T-helper 9 cell (primary cell): ENCODE results near the gene SMARCAL1.

Experiments
- DNase-seq: peaks from one replicate; pipeline ENCODE4 v3.0.0-alpha.2; 2020

Gene SMARCAL1

DNA sequence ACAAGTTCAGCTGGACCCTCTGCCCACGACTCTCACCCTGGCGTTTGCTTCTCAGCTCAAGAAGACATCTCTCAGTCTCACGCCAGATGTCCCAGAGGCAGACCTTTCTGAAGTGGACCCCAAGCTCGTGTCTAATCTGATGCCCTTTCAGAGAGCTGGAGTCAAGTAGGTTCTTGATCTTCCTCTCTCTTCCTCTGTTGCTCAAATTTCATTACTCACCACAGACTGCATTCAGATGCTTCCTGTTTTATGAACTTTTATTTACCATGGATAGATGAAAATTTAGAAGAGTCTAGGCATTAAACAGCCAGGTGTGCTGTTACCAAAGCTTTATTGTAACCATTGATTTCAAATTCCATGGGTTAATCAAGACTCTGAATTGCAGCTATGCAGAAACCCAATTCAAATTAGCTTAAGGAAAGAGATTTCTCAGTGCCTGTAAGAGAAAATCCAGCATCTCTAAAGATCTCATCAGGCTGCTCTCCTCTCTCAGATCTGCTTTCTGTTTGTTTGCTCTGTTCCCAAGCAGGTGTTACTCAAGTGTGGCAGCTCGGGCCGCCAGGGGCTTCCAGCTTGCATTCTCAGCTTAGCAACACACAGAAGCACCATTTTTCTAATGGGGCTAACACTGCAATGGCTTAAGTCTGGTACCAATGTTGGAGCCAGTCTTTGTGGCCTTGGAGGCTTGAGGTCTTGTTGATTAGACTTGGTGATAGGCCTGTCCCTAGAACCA is 16.5 kb downstream of the SMARCAL1 start:
- DNase-seq, result no peak

DNA sequence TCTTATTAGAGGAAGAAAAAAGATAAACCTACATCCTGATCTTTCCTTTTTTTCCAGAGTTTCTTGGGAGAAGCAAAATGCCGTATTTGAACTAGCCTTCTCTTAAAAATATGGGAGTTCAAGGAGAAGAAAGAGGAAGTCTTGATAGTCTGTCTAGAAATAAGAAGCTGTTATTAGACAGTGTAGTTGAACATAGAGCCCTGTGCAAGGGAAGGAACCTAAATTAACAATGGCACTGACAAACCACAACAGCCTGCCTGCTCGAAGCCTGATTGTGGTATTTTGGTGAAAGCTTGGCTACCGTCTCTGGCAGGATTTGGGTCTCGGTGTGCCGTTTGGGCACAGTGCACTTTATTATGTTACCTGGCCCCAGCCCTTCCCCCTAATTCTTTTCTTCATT is 17.1 kb downstream of the SMARCAL1 start:
- no peak for DNase-seq

DNA sequence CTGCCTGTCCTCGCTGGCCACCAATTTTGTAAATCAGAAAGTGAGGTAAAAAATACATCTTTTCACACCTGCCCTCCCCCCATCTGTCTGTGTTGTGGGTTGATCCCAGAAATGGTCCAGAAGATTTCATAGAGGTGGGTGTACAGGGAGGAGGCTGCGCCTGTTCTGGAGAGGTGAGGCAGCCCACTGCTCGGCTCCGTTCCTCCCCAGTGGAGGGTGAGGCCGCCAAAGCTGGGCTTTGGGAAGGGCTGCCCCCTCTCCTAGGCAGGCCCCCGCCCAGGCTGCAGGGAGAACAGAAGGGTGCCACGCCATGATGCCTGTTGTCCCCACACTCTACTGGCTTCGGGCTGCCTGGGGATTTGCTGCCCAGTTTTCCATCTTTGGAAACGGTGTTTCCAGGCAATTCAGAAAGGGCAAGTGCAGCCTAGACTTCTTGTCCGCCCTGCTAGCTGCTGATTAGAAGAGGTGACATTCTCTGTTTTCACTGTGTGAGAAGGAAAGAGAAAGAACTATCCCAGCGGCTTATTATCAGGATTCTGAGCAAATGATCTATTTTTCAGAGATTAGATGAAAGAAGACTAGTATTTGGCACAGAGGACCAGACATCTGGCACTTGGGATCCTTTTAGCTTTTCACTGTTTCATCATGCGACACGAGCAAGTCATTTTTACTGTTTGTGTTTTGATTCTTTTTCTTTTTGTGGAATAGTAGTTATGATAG is 18.7 kb downstream of the SMARCAL1 start:
- no peak for DNase-seq

DNA sequence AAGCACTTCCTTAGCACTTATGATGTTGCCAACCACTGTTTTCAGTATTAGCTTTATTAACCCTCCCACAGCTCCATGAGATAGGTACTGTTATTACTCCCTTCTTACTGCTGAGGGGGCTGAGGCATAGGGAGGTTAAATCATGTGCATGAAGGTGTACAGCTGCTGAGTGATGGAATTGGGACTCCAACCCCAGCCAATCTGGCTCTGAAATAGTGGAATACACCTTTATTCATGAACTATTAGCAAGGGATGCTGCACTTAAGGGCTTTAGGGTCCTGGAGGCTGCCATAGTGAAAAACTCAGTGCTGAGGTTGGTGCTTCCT is 19.2 kb downstream of the SMARCAL1 start:
- no peak for DNase-seq

DNA sequence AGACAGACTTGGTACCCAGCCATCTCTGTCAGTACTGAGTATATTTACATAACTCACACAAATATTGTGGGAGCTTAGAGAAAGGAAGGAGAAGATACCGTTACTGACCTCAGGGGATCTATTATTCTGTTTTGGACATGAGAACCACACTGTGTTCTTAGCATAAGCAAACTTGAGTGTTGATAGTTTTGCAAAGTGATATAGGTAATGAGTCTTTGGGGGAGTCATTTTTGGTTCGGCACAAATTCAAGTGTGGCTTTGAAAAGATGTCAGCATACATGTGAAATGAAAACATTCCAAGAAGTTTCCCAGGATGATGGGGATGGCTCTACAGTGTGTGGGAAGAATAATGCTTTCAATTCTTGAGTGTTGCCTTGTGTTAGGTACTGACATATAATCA is 24.1 kb downstream of the SMARCAL1 start:
- DNase-seq, result no peak

DNA sequence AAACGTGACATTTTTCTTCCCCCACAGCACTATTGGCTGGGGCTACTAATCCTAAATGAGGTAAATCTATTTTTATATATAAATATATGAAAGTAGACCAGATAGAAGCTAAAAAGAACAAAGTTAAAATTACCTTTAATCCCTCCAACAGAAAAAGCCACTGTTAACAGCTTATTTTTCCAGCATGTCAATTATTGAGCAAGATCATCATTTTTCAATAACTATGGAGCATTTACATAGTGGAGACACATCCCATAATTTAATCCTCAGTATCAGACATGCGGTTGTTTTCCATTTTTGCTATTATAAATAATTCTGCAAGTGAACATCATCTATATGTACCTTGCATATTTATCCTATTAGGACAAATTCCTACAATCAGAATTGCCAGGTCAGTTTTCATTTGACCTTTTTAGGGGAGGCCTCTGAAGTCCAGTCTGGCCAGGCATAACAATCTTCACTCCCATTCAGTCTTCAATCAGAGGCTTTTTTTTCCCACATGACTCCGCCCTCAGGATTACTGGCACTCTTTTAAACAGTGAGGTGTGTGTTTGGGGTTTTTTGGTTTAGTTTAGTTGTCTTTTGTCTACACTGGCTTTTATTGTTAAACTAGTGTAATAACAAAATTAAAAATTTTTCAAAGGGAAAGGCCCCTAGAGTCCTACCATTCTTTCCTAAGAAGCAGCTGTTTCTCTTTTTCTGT is 29.2 kb downstream of the SMARCAL1 start:
- no peak for DNase-seq

DNA sequence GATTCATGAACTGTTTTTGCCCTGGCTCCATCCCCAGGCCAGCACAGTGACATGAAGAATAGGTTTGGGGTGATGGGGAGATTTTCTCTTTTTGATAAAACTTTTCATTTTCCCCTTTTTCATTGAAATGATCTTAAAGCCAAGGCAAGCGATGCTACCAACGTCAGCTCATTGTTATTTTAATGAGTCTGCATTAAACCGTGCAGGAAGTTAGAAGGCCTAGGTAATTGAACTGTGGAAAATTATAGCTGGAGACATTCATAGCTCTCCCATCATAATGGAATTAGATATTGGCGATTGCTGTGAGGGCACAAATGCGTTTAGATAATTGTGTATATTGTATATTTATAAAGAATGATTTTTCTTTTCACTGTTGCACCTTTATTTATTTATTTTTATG is 33.2 kb downstream of the SMARCAL1 start:
- no peak for DNase-seq

DNA sequence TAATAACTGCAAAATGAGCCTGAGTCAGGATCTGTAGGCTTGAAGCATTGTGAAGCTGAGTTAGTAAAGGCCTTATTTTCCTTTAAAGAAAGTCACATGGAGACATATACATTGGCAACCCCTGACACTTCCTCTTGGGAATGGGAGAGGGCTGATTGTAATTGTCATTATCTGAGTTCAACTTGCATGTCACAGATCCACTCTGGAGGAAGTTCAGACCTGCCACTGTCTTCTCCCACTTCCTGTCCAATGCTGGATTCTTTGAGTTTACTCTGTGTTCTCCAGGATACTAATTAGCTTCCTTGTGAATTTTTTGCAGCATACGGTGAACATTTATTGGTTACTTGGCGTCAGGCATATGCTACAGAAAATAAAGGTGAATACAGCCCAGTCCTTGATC is 34.1 kb downstream of the SMARCAL1 start:
- no peak for DNase-seq

DNA sequence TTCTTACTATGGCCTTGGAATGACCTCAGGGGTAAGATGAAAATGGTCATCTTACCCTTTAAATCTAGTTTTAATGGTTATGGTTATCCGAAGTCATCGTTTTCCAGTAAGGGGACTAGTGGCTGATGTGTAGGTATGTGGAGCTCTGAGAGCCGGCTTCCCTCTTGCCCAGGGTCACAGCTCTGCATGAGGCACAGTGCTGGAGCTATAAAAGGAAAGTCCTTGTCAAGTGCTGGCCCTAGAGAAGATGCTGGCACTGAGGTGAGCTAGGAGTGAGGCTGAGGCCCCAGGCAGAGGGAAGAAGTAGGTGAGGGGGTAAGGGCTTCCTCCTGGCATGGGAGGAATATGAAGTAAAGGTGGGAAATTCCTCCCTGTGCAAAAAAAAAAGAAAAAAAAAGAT is 35.0 kb downstream of the SMARCAL1 start:
- DNase-seq, result no peak

DNA sequence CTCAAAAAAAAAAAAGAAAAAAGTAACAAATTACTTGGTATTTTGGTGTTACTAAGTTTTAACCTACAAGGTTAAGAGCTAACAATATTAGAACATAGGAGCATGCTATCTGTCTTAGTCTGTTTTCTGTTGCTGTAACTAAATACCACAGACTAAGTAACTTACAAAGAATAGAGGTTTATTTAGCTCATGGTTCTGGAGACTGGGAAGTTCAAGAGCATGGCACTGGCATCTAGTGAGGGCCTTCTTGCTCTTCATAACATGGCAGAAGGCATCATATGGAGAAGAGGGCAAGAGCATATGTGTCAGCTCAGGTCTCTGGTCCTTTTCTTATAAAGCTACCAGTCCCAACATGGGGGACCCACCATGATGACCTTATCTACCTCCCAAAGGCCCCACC is 36.5 kb downstream of the SMARCAL1 start:
- DNase-seq, result no peak

DNA sequence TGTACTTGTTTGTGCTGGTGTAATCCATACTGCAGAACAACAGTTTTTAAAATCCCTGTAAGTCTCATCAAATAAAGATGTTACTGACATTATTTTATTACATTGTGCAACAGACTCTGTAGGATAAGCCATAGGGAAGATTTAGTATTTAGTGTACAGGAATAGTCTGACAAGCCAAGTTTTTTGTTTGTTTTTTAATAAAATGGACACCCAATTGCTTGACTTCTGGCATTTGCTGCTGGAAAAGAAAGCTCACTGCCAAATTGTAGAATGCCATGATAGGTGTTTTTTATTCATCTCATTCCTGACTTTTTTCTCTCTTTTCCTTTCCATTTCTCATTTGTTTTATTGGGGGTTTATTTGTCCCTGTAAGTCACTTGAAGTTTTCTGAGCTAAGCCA is 38.1 kb downstream of the SMARCAL1 start:
- no peak for DNase-seq

DNA sequence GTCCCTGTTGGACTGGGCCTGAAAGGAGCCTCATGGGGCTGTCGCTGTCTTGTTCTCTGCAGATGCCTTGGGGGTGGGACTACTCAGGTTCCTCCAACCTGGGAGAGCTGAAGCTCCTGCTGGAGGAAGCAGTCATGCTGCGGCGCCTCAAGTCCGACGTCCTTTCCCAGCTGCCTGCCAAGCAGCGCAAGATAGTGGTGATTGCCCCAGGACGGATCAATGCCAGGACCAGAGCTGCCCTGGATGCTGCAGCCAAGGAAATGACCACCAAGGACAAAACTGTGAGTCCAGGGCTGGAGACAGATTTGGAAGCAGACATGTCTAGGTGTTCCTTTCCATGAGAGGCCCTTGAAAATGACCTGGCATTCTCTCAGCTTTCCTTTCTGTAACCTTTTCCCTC is 38.5 kb downstream of the SMARCAL1 start:
- no peak for DNase-seq

DNA sequence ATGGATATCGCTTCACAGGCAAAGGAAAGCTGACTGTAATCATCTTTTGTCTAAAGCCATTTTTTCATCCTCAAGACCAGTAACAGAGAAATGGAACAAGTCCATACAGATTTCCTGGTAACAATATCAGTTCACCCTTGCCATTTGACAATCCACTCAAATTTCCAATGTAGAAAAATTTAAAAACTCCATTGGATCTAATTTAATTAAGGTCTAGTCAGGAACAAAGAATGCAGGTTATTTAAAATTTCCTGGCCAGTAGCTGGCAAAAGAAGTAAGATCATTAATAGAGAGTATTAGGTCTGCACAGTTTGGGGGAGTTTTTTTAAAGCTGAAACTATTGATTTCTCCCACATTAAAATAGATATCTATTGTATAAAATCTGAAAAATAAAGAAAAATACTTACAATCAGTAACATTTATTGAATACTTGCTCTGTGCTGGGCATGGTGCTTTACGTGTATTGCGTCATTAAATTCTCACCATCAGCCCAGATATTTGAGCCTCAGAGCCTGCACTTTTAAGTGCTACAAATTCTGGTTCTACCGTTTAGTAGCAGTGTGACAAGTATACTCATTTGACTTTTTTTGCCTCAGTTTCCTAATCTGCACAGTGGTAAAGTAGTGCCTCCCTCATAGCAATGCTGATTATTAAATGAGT is 41.8 kb downstream of the SMARCAL1 start:
- no peak for DNase-seq

DNA sequence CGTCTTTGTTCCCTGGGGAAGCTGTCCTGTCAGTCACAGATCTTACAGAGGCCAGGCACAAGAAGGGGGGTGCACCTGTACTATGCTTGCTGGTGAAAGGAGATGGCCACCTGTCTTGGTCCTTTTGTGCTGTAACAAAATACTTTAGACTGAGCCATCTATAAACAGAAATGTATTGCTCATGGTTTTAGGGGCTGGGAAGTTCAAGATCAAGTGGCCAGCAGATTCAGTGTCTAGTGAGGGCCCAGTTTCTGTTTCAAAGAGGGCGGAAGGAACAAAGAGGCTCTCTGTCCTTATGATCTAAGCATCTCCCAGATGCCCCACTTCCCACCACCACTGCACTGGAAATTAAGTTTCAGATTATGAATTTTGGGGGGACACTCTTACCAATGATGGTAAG is 50.9 kb downstream of the SMARCAL1 start:
- DNase-seq, result no peak

DNA sequence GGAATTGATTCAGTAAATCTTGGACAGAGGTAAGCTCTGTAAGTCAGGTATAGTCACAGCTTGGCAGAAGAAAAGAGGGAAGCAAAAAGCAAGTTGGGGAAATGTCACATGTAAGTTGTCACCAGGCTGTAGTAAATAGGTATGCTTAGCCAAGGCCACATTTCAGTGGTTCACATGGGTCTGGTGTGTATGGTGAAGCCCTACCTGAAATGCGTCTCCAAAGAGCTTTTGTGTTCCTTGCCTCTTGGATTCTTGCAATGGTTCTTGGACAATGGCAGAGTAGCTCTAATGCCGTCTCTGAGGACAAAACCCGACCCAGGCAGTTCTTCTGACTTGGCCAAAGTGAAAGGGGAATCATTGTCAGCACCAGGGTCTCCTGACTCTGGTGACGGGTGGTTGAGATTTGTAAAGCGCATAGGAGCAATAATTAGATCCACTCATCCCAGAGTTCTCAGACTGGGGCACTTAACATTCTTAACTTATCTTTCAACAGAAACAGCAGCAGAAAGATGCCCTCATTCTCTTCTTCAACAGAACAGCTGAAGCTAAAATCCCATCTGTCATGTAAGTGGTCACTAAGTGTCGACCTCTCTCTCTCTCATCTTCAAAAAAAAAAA is 51.9 kb downstream of the SMARCAL1 start:
- DNase-seq, result no peak

DNA sequence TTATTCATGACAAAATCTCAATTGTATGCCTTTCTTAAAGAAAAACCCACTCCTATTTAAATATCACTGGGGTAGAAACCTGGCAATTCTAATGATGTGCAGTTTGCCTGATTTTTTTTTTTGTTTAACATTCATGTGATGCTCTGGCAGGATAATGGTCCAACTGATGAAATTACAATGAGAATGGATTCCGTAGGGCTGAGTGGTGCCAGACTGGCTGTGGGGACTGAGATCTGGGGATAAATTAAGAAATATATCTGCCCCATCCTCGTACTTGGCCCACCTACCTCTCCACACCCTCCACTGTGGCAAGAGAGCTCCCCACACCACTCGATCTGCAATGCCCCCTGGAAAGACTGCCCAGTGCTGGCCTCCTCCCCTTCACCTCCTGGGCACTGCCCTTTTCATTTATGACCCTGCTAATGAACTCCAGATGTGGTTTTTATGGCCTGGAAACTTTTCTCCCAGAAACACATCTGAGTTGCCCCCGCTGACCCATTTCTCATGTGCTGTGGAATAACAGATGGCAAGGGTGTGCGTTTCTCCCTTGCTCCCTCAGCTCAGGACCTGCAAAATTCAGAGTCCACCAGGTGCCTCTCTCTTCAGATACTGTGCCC is 53.4 kb downstream of the SMARCAL1 start:
- no peak for DNase-seq

DNA sequence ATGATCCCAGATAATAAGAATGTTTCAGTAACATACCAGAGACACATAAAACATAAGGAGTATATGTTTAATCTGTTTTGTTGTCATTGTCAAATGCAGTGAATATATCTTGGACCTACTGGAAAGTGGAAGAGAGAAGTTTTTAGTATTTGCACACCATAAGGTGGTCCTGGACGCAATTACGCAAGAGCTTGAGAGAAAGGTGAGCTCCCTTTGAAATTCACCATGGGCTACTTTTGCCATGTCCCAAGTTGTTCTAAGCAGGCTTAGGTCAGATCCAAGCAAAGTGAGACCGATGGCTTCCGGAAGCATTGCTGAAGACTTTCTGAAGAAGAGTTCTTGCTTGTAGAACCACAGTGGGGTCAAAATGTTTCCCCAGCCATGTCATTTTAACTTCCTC is 55.6 kb downstream of the SMARCAL1 start:
- DNase-seq, result no peak

DNA sequence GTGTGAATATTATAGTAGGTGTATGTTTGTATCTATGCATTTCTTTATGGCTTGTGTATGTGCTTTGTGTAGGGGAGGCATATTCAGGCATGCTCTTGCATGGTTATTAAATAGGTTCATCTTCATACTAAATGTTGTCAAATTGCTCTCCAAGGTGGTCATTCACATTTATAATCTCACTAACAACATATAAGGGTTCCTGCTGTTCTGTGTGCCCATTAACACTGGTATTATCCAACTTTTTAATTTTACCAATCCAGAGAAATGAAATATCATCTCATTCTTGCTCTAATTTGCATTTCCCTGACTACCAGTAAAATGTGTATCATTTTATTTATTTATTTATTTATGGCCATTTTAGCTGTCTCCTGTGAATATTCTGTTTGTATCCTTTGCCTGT is 57.4 kb downstream of the SMARCAL1 start:
- DNase-seq, result no peak

DNA sequence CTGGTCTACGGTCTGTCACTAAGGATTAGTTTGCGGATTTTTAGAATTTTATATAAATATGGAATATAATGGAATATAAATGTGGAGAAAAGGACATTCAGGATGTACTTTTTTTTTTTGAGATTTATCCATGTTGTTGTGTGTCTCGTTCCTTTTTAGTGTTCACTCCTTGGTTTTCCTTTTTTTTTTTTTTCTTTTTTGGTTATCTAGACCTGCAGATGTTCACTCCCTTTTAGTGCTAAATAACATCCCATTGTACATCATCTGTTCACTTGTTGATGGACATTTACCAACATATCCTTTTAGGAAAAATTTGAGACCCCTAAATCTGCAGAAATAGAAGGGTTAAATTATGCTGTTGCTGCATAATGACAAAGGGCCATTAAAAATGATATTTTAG is 60.9 kb downstream of the SMARCAL1 start:
- DNase-seq, result no peak

DNA sequence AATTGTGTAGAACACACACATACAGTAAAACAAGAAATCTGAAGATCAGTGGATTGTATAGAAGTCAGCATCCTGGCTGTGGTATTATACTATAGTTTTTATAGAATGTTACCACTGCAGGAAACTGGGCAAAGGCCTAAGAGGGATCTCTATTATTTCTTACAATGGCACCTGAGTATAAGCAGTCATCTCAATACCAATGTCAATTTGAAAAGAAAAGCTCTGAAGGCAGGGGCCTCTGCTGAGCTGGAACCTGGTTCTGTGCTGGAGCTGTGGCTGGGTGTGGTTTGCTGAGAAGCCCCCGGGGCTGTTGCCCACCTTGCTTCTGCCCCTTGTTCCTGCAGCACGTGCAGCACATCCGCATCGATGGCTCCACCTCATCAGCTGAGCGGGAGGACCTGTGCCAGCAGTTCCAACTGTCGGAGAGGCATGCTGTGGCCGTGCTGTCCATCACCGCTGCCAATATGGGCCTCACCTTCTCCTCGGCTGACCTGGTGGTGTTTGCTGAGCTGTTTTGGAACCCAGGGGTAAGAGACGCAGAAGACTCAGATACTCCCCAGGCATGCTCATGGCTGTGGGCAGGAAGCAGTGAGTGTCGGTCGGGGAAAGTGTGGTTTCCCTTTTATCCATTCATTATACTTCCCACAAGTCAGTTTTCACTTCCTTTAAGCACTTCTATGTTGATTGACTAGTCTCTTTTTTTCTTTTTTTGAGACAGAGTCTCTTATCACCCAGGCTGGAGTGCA is 62.8 kb downstream of the SMARCAL1 start:
- no peak for DNase-seq

DNA sequence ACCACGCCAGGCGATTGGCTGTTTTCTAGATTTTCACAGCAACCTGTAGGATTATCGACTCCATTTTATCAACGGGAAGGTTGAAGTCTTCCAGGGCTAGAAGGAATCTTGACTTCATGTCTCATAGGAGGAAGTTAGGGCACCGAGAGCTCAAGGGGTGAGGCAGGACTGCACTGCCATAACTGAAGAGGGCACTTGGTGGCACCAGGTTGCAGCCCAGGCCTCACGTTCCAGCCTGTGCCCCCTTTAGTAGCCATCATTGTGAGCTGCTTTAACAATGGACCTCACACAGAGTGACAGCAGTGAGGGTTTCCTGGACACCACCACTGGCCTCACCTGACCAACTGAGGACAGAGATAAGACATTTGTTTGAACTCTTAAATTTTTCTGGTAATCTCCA is 63.5 kb downstream of the SMARCAL1 start:
- DNase-seq, result no peak
